ENCODE results near the gene HOXA5. TPM values are rescaled to one million over a fixed set of nuclear protein-coding genes. Genes with fewer than 3 reads are reported as not detected.

HOXA5 gene
- total RNA-seq, 1 experiment from 2014 or later = 10.3 TPM

- no peak for DNase-seq (ENCODE audit: low read depth, low spot score)
- in situ Hi-C loops (cut with HindIII; ENCODE audit: low pct_unique_long_range_greater_than_20kb, low sequenced_read_pairs) = no loop called here
These were observed 44.7 kb downstream of the HOXA5 start for GRCh38 chr7:27098578-27099451.

DNA sequence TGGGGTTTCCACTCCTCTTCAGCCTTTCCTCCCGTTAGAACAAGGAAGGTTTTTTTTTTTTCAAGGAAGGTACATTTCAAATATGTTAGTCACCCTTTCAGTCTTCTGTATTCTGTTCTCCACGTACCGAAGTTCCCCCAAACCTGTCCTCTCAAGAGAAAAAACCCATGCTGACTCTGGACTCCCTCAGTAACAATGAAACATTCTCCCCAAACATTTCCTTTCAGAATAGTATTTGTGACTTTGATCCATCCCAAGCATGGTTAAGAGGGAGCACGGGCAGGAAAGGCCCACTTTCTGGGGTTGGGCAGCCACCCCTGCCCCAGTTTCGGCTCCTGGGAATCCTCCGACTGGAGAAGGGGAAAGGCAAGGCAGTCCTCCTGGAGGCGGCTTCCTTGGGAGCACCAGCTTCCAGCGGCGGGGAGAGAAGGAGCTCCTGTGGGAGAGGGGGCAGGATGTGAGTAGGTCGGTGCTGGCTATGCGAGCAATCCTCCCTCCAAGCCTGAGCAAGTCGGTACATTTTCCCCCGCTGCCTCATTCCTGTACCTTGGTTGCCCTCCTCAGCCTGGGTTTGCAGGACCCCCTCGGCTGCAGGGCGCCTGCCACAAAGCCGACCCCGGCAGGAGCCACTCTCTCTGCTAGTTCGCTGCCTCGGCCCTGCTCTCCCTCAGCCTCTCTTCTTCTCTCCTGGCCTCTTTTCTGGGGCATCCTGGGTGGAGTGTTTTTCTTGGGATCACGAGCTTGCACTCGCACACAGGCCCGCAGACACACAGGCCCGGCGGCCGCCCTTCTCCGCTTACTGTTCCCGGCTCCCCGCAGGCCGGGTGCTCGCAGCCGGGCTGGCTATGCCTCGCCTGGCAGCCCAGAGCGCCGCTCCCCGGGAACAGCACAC, 45.5 kb downstream of the HOXA5 start:
- no peak for DNase-seq (ENCODE audit: low read depth, low spot score)
- in situ Hi-C loops (cut with HindIII; ENCODE audit: low pct_unique_long_range_greater_than_20kb, low sequenced_read_pairs) = no loop called here

DNA sequence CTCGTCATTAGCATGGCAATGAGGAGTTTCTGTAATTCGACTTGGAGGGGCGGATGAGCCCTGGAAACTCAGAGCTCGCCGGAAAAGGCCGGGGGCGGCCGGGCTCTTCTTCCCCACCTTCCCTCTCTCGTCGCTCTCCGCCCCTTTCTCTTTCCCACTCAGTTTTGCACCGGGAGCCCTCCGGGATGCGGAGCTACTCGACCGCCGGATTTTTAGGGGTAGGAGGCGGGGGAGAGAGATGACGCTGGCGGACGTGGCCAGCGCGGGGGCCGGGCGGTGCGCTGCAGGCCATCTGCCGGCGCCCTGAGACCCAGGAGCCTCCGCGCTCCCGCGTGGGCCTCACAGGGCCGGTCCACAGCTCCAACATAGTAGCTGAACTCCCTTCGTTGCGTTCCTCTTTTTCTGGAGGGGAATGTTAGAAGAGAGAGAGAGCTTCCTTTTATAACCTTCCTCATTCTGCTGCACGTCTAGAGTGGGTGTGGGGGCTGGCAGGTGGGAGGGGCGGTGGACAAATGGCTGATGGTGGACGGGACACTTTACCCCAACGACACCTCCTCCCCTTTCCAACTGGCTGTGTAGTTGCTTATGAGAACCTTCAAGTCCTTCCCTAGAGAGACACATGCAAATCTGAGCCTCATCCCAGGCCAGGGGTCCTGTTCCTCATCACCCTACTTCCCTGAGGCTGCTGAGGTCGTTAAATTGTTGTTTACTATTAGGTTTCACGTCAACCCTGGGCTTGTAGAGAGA, 46.5 kb downstream of the HOXA5 start:
- peak; percentile 45 for DNase-seq (ENCODE audit: low read depth, low spot score)
- in situ Hi-C loops (cut with HindIII; ENCODE audit: low pct_unique_long_range_greater_than_20kb, low sequenced_read_pairs) = no loop called here

GRCh38 chr7:27095897-27096767, 47.3 kb downstream of the HOXA5 start, which contains the start of gene HOXA1:
Gene HOXA1 (minus strand): TSS chr7:27096000. CDS start chr7:27095912, 88 bp downstream.
- in situ Hi-C loops (cut with HindIII; ENCODE audit: low pct_unique_long_range_greater_than_20kb, low sequenced_read_pairs) = no loop called here
- peak; percentile 85 for DNase-seq (ENCODE audit: low read depth, low spot score)

DNA sequence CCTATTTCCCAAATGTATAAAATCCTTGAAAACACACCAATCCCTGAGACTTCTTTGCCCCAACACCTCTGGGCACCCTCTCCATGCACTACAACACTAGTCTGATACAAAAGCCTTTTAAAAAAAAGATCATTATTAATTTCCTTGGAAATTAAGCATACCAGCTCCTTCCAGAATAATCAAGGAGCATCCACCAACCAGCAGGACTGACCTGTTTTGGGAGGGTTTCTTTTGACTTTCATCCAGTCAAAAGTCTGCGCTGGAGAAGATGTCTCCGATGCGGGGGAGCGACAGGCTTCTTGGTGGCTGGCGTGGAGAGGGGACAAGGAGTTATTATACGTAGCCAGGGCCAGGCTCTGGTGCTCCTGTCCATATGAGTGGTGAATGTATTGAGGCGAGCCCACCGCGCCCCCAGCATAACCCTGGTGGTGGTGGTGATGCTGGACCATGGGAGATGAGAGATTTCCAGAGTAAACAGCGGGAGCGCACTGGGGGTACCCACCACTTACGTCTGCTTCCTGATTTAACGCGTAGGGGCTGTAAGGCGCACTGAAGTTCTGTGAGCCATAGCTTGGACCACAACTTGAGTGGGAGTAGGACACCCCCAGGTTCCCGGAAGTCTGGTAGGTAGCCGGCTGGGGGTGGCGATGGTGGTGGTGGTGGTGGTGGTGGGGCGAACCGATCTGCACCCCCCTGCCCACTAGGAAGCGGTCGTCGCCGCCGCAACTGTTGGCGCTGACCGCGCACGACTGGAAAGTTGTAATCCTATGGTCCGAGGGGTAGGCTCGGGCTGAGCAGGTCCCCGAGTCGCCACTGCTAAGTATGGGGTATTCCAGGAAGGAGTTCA, 48.2 kb downstream of the HOXA5 start:
- in situ Hi-C loops (cut with HindIII; ENCODE audit: low pct_unique_long_range_greater_than_20kb, low sequenced_read_pairs) = no loop called here
- DNase-seq (ENCODE audit: low read depth, low spot score) = no peak

DNA sequence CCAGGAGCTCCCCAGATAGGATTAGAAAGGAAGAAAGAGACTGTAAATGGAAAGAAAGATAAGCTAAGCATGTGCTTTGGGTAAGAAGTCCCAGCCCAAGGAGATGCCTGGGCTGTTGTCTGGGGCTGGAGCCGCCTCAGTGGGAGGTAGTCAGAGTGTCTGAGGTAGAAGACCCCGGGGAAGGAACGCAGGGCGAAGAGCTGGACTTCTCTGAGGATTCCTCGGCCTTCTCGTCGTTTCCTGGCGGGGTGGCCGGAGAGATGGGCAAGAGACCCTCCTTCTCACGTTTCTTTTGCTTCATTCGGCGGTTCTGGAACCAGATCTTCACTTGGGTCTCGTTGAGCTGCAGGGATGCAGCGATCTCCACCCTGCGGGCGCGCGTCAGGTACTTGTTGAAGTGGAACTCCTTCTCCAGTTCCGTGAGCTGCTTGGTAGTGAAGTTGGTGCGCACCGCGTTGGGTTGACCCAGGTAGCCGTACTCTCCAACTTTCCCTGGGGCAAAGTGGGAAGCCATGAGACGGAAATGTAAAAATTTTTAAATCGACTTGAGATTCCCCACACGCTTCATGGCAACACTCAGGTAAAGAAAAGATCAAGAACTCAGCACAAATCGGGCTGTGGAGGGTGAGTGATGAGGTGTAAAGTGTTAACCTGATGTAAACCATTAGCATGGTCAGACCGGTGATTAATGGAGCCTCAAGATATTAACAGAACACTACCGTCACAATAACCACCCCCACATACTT, 49.0 kb downstream of the HOXA5 start:
- DNase-seq (ENCODE audit: low read depth, low spot score) = no peak
- in situ Hi-C loops (cut with HindIII; ENCODE audit: low pct_unique_long_range_greater_than_20kb, low sequenced_read_pairs) = no loop called here

DNA sequence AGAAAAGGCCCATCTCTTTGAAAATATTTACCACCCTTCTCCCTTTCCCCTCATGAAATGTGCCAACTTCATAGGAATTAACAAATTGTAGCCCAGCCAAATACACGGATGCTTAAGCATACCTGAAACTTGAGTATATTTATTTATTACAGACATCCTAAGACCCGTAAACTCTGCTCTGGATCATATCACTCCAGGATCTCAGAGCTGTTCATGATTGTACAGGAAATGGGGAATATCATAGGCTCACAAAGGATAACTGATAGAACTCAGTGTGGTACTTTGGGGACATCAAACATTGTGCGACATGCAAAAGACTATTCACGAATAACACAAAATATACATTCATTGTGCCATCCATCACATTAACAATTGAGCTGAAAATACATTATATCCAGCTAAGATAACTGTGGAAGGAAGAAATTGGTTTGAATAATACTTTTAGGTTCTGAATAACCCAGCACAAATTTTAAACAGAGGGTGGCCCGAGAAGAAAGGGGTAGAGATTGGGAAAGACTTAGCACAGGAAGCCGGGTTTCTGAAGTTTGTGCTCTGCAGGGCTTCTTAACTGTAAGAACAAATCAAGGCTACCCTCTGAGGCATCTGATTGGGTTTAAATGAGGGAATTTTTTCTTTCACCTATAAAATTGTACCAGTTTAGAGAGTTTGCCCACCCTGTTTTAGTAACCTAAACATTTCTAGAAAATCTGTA, 50.1 kb downstream of the HOXA5 start:
- no peak for DNase-seq (ENCODE audit: low read depth, low spot score)
- in situ Hi-C loops (cut with HindIII; ENCODE audit: low pct_unique_long_range_greater_than_20kb, low sequenced_read_pairs) = no loop called here

GRCh38 chr7:27092819-27093110, 50.7 kb downstream of the HOXA5 start:
- DNase-seq (ENCODE audit: low read depth, low spot score) = no peak
- in situ Hi-C loops (cut with HindIII; ENCODE audit: low pct_unique_long_range_greater_than_20kb, low sequenced_read_pairs) = no loop called here

- in situ Hi-C loops (cut with HindIII; ENCODE audit: low pct_unique_long_range_greater_than_20kb, low sequenced_read_pairs) = no loop called here
- DNase-seq (ENCODE audit: low read depth, low spot score) = no peak
These were observed 51.3 kb downstream of the HOXA5 start for GRCh38 chr7:27091941-27092818.

- in situ Hi-C loops (cut with HindIII; ENCODE audit: low pct_unique_long_range_greater_than_20kb, low sequenced_read_pairs) = no loop called here
These were observed 52.4 kb downstream of the HOXA5 start for GRCh38 chr7:27091105-27091504.

More at GRCh38 chr7:27091105-27091504, 52.4 kb downstream of the HOXA5 start:
- DNase-seq (ENCODE audit: low read depth, low spot score) = no peak

Small RNAs within 50 kb of the gene (small RNA-seq; reads per million reads assigned to genes)
- gene AC004080.5 (0 reads per million in 2 experiments), gene RF01977 (0 reads per million in 2 experiments), gene RF02140 (0 reads per million in 2 experiments), gene RF02141 (0 reads per million in 2 experiments)

Other genes with a start within 250 kb of the HOXA5 start
- 5.6 TPM in 2 replicates for gene HOXA1, start 47.7 kb downstream of the HOXA5 start, total RNA-seq (2014; rRNA removed; shearing (Covaris generic))
- 0.21 and 0.67 TPM in 2 replicates for gene HOXA2, start 41.0 kb downstream of the HOXA5 start, total RNA-seq (2014; rRNA removed; shearing (Covaris generic))
- gene HOXA4, start 12.9 kb downstream of the HOXA5 start, total RNA-seq (2014; rRNA removed; shearing (Covaris generic)) = 0.50 and 0.83 TPM in 2 replicates
- gene HOXA6, start 4.1 kb upstream of the HOXA5 start, total RNA-seq (2014; rRNA removed; shearing (Covaris generic)) = 1.5 and 1.9 TPM in 2 replicates
- gene HOXA3, start 8.9 kb upstream of the HOXA5 start, total RNA-seq (2014; rRNA removed; shearing (Covaris generic)) = 0.56 and 3.5 TPM in 2 replicates
- gene HOXA7, start 13.0 kb upstream of the HOXA5 start, total RNA-seq (2014; rRNA removed; shearing (Covaris generic)) = 0.45 TPM in 1 of 2 replicates, not detected in the other
- gene HOXA9, start 21.9 kb upstream of the HOXA5 start, total RNA-seq (2014; rRNA removed; shearing (Covaris generic)) = not detected in 2 replicates
- not detected in 2 replicates for gene HOXA10, start 30.6 kb upstream of the HOXA5 start, total RNA-seq (2014; rRNA removed; shearing (Covaris generic))
- 0.08 and 0.16 TPM in 2 replicates for gene HOXA11, start 41.6 kb upstream of the HOXA5 start, total RNA-seq (2014; rRNA removed; shearing (Covaris generic))
- gene HOXA13, start 56.4 kb upstream of the HOXA5 start, total RNA-seq (2014; rRNA removed; shearing (Covaris generic)) = 1.5 and 2.0 TPM in 2 replicates
- gene EVX1, start 99.1 kb upstream of the HOXA5 start, total RNA-seq (2014; rRNA removed; shearing (Covaris generic)) = not detected in 2 replicates

Measured in SK-MEL-5 (cell line).